KOPT-K1 (cell line): ENCODE data around the gene ATP5ME.

Source experiments
- H3K27ac ChIP-seq: fragments of 200-600 bp; sonication (generic); 2 replicates; pipeline ENCODE4 v1.5.1; 2016; ENCODE audit warnings: antibody characterized with exemption, mild to moderate bottlenecking, low read depth, low read length; ENCODE audit not compliant: poor library complexity, severe bottlenecking
- H3K36me3 ChIP-seq: fragments of 200-600 bp; sonication (generic); 2 replicates; pipeline ENCODE4 v1.5.1; 2017; ENCODE audit warnings: antibody characterized with exemption, mild to moderate bottlenecking, low read length, moderate library complexity; ENCODE audit not compliant: insufficient read depth
- H3K9me3 ChIP-seq: fragments of 200-600 bp; sonication (generic); 2 replicates; pipeline ENCODE4 v1.5.1; 2017; ENCODE audit warnings: antibody characterized with exemption, low read length, mild to moderate bottlenecking; ENCODE audit not compliant: insufficient read depth, poor library complexity, severe bottlenecking

Gene ATP5ME

GRCh38 chr4:623914-624566 lies 50.0 kb downstream of the ATP5ME start:
- H3K27ac ChIP-seq: no peak overlapping the region
- H3K9me3 ChIP-seq: peaks cover 28% of the 10 kb centered on the region
- no peaks in the 10 kb centered on the region for H3K36me3 ChIP-seq

- H3K36me3 ChIP-seq: no peaks in the 10 kb centered on the region
- H3K27ac ChIP-seq: no peak overlapping the region
- peaks cover 21% of the 10 kb centered on the region for H3K9me3 ChIP-seq
Observed at GRCh38 chr4:622996-623913, 50.8 kb downstream of the ATP5ME start.
